ENCODE results near the gene PDCL3.

Gene PDCL3

DNA sequence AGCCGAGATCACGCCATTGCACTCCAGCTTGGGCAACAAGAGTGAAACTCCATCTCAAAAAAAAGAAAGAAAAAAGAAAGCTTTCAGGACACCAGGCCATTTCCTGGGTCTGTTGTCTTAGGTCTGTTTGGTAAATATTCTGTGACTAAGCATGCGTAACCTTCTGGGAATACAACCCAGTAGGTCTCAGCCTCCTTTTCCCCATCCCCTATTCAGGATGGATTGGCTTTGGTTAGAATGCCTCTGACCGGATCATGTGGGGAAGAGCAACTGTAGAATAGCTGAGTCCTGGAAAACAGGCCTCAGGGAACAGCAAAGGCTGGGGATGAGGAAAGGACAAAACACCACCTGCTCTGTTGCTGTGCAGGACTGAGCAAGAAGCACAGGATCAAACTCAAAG, 1.6 kb upstream of the PDCL3 start:
- no peak for DNase-seq

GRCh38 chr2:100563407-100564247, 834 bp downstream of the PDCL3 start:
- no peak for DNase-seq

- no peak for DNase-seq
Observed at GRCh38 chr2:100568989-100569388, 6.2 kb downstream of the PDCL3 start.

DNA sequence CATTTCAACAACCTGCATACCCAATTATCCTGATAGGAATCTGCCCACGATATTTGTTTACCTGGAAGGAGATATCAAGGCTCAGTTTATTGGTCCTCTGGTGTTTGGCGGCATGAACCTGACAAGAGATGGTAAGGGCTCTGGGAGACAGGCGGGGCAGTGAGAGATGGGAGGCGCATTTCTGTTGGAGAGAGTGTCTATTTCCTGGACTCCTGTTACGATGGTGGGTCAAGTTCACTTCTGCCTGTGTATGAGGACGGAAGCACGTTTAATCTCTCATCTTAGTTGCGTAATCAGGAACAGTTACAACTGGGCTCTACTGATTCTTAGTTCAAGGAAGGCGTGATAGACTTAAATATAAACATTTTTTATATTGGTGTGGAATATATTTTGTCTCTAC, 8.9 kb downstream of the PDCL3 start:
- DNase-seq = no peak

DNA sequence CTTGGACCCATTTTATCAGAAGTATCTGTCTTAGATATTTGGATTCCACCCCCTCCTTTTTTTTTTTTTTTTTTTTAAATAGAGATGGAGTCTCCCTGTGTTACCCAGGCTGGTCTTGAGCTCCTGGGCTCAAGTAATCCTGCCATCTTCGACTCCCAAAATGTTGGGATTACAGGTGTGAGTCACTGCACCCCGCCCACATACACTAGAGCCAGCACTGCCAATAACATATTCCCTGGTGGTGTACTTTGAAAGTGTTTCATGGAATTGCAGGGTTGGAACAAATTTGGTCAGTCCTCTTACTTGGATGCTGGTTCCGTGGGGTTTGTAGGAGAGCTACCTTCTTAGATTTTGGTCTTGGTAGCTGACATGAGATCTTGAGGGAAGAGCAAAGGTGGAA, 15.0 kb downstream of the PDCL3 start:
- DNase-seq = no peak

DNA sequence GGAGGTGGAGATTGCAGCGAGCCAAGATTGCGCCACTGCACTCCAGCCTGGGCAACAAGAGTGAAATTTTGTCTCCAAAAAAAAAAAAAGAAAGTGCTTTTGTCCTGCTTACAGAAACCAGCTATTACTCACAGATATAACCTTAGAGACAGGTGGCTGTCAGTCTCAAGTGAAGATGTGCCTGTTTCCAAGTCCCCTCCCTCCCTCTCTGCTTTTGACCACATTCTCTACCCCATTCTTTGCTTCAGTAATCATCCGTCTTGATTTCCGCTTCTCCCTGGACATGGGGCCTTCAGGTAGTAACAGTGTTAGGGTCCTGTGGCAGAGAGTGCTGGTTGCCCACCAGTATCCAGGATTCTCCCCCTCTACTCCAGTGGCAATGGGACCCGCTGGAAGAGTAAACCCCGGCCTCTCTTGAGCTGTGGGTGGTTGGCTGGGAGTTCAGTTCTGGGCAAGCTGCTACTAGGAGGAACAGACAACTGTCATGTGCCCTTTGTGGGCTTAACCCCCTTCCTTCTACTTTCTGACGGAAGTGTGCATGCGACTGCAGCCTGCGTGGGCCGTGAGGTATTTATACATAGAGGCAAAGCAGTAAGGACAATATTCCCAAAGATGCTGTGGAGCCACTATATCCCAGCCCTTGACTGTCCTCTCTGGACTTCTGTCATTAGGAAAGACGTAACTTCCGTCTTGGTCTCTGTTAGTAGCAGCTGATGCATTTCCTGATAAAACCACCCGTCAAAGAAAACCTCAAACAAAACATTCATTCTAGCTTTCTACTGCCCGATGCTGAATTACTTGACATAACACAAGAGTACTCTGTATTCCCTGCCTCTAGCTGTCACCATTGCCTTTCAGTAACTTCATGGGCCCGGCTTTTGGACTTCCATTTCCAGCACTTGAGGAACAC, 17.8 kb downstream of the PDCL3 start:
- DNase-seq = peak; percentile 60 to 68

GRCh38 chr2:100581277-100581612, 18.5 kb downstream of the PDCL3 start:
- no peak for DNase-seq

DNA sequence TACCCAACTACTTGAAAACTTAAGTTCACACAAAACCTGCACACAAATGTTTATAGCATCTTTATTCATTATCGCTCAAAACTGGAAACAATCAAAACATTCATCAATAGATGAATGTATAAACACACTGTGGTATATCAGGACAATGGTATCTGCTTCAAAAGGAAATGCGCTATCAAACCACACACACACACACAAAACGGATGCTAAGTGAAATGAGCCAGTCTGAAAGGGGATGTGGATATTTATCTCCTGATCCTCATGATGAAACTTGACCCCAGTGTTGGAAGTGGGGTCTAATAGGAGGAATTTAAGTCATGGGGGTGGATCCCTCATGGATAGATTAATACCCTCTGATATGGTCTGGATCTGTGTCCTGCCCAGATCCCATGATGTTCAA, 22.0 kb downstream of the PDCL3 start:
- no peak for DNase-seq

GRCh38 chr2:100588071-100588786, 25.4 kb downstream of the PDCL3 start:
- DNase-seq = peak in 1 of 2 experiments; percentile 33

- no peak for DNase-seq
Observed at GRCh38 chr2:100589527-100589926, 26.7 kb downstream of the PDCL3 start.

GRCh38 chr2:100592226-100592625, 29.4 kb downstream of the PDCL3 start:
- DNase-seq = no peak

- no peak for DNase-seq
Observed at GRCh38 chr2:100596465-100596864, 33.7 kb downstream of the PDCL3 start.

GRCh38 chr2:100599566-100599965, 36.8 kb downstream of the PDCL3 start:
- DNase-seq = no peak

- DNase-seq = no peak
Observed at GRCh38 chr2:100601661-100602060, 38.9 kb downstream of the PDCL3 start.

DNA sequence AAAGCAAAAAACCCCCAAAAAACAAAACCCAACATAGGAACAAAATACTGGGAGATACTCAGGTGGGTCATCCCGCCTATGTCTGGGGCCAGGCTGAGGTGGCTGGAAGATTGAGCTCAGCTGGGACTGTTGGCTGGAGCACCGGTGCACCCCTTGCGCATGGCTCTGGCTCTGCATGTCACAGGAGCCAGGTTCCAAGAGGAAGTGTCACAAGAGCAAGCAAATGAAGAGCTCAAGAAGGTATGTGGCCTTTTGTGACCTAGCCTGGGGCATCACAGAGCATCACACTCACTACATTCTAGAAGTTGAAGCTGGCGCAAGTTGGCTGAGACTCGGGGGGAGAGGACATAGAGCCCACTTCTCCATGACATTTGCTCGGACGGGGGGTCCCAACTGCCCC, 40.6 kb downstream of the PDCL3 start:
- DNase-seq = no peak

GRCh38 chr2:100603948-100604633, 41.3 kb downstream of the PDCL3 start:
- no peak for DNase-seq

DNA sequence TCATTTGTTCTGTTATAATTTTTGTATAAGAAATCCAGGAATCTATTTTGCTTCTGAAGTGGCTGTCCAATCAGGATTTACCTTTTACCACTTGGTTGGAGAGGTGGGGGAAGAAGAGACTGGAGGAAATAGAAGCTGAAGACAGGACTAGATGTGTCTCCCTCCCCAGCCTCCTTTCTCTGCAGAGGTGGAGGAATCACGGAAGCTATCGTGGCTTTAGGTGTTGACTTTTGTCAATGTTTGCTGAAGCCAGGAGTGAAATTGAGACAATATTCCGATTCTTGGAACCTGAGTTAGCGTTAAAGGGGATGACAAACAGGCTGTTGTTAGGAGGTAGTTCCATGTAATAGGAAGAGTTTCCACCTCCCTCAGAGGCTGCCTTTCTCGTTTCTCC, 43.5 kb downstream of the PDCL3 start:
- no peak for DNase-seq

DNA sequence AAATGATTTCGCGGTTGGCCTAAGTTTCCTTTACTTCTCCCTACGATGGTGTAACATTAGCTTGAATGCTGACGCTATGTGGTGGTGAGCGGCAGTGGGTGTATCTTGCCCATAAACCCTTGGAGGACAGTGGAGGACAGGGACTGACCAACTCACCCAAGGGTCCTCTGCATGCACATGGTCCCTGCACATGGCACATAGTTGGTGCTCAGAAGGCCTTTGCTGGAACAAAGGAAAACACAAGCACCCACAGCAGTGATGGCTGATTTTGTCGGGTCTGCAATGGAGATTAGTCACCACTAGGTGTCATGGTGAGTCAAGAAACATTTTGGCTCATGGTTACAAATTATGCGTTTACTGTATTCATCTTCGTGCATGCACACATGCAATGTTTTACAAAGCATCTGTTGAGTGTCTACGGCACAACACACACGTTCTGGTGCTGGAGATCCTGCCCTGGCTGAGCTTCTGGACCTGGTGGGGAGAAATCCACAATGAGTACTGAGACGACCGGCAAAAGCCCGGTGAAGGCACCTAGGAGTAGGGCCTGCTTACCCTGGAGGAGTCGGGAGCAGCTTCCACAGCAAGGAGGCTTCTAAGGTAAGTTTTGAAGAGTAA, 44.0 kb downstream of the PDCL3 start:
- peak; percentile 53 to 56 for DNase-seq

DNA sequence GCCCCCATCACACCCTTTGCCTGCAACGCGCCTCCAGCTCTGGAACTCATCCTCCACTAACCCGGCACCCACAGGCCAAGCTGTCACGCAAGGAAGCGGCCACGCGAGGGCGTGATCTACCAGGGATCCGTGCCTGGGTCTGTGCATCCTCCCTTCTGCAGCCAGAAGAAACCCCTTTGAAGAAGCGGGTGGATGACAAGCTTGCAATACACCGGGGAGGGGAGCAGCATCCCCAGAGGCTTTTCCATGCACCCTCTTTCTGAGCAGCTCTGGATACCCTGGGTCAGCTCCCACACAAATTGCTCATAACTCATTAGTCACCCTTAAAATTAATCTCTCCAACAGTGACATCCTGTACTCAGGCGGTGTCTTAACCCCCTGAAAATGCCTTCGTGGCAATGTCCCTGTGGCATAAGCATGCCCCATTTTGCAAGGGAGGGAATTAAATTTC, 47.6 kb downstream of the PDCL3 start:
- DNase-seq = peak; percentile 82 to 85

- DNase-seq = no peak
Observed at GRCh38 chr2:100611079-100612029, 48.6 kb downstream of the PDCL3 start.

DNA sequence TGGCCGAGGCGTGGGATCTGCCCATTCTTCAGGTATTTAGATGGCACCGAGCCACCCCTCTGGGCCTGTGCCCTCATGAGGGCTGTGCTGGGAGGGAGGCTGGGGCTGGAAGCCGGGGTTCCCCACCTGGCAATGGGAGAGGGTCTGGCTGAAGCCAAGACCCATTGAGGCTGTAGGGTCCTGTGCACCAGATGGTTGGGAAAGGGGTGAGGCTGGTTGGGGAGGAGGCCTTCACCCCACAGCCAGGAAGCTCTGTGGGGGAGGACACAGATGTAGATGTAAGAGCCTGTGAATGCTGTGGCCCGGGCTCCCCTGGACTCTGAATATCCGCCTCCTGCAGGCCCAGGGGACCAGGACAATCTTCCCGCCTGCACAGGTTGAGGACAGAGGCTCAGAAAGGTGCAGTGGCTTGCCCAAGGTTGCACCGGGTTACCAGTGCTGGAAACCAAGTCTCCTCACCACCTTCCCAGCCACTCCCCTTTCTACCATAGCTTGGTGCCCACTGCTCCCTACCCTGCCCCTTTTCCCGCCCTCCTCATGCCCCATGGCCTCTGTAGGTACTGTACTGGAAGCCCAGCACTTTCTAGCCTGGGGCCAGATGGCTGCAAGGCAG, 49.7 kb downstream of the PDCL3 start:
- DNase-seq = no peak

All from activated T-cell treated with anti-CD3 and anti-CD28 coated beads, Interleukin-2, amount 50 U/mL, for 48 hours (primary cell).